Caco-2 (cell line): ENCODE measurements around the gene SLC16A11. TPM values are rescaled to one million over a fixed set of nuclear protein-coding genes. Genes with fewer than 3 reads are reported as not detected.

Experiments used
- BruUV-seq: library from RNA; stranded (reverse); fragments of 400-500 nt; replicated peaks from 2 replicates; lab custom pipeline; 2021; lab: Mats Ljungman, UMichigan
- CTCF ChIA-PET: fragments of 300-600 bp; sonication (Branson Sonifier 250); formaldehyde crosslinking; loops from one replicate; lab custom pipeline; 2022; ENCODE audit warnings: antibody characterized with exemption; lab: Charles Lee
- POLR2A ChIA-PET: fragments of 300-600 bp; sonication (Branson Sonifier 250); formaldehyde crosslinking; loops from one replicate; lab custom pipeline; 2022; ENCODE audit warnings: antibody characterized with exemption; lab: Charles Lee
- DNase-seq, 2 experiments: peaks; one replicate each; pipeline versions ENCODE4 v3.0.0 to v3.0.0-alpha.2; 2020 to 2022
- H3K27me3 ChIP-seq: replicated peaks from 2 replicates; pipeline ENCODE4 v1.6.0; 2011; ENCODE audit warnings: low read length; ENCODE audit not compliant: control insufficient read depth, insufficient read depth
- H3K36me3 ChIP-seq: 2 replicates; pipeline ENCODE4 v1.5.1; 2011; ENCODE audit warnings: low read length; ENCODE audit not compliant: control insufficient read depth, insufficient read depth
- H3K4me1 ChIP-seq: fragments of 250-450 bp; sonication (Bioruptor Pico); 2 replicates; pipeline ENCODE4 v1.5.1; 2020; ENCODE audit warnings: mild to moderate bottlenecking
- H3K4me3 ChIP-seq: 2 replicates; pipeline ENCODE4 v1.5.1; 2011; ENCODE audit warnings: low read depth, mild to moderate bottlenecking, control low read depth, low read length
- H3K9me3 ChIP-seq: fragments of 250-450 bp; sonication (Bioruptor Pico); 2 replicates; pipeline ENCODE4 v1.5.1; 2020; ENCODE audit warnings: mild to moderate bottlenecking, moderate library complexity
- H3K27ac Mint-ChIP-seq: one replicate; pipeline ENCODE4 v1.8.0; 2022; ENCODE audit warnings: mixed read lengths; ENCODE audit not compliant: unreplicated experiment
- H3K27me3 Mint-ChIP-seq: one replicate; pipeline ENCODE4 v1.8.0; 2022; ENCODE audit warnings: mixed read lengths; ENCODE audit not compliant: insufficient read depth, unreplicated experiment
- H3K36me3 Mint-ChIP-seq: one replicate; pipeline ENCODE4 v1.8.0; 2022; ENCODE audit warnings: mild to moderate bottlenecking, mixed read lengths; ENCODE audit not compliant: insufficient read depth, unreplicated experiment
- H3K4me1 Mint-ChIP-seq: one replicate; pipeline ENCODE4 v1.8.0; 2022; ENCODE audit warnings: low read depth, mixed read lengths; ENCODE audit not compliant: unreplicated experiment
- H3K4me3 Mint-ChIP-seq: one replicate; pipeline ENCODE4 v1.8.0; 2022; ENCODE audit warnings: mild to moderate bottlenecking, moderate library complexity, mixed read lengths; ENCODE audit not compliant: unreplicated experiment
- H3K9me3 Mint-ChIP-seq: one replicate; pipeline ENCODE4 v1.8.0; 2022; ENCODE audit warnings: mixed read lengths; ENCODE audit not compliant: unreplicated experiment
- intact Hi-C: fragments of 100-400 bp; cut with micrococcal nuclease; formaldehyde crosslinking; loops from one replicate; pipeline ENCODE4 v1.10.0; 2022; ENCODE audit not compliant: unreplicated experiment
- total RNA-seq: library from RNA; stranded (reverse); gene quantifications from 2 replicates; pipeline ENCODE4 v1.2.3, GENCODE V29; 2022
- TF ChIP-seq, protein P1 (sequence below), 2 experiments: fragments of 200-600 bp in 1 of 2; IDR thresholded peaks; 1 replicate in 1 of 2; 2 replicates in 1 of 2; pipeline versions ENCODE4 v1.5.1 to v1.8.0; 2011 to 2022; ENCODE audit warnings: antibody characterized with exemption in 1 of 2, control low read depth in 1 of 2, inconsistent platforms in 1 of 2, low read depth in 1 of 2, low read length in 1 of 2, mild to moderate bottlenecking in 1 of 2, moderate library complexity in 1 of 2; ENCODE audit not compliant: insufficient read depth in 1 of 2, severe bottlenecking in 1 of 2, unreplicated experiment in 1 of 2

Gene SLC16A11
- total RNA-seq, 1 experiment from 2014 or later = 0.43 TPM

DNA sequence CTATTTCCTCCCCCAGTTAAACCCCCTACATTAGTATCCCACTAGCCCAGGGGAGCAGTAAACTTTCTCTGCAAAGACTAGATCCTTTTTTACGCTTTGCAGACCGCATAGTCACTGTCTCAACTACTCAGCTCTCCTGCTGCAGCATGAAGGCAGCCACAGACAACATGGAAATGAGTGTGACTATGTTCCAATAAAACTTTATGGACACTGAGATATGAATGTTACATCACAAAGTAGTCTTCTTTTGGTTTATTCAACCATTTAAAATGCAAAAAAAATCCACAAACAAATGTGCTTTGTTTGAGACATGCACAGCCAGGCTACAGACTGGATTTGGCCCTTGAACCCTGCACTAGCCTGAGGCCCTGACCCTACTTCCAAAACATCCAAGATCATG lies 33.4 kb downstream of the SLC16A11 start:
- H3K4me1 ChIP-seq = no peaks in the 10 kb centered on the region
- no peaks in the 10 kb centered on the region for H3K4me1 Mint-ChIP-seq
- POLR2A ChIA-PET = no interaction called here
- no TSS peak for BruUV-seq
- H3K9me3 Mint-ChIP-seq = no peaks in the 10 kb centered on the region
- DNase-seq = no peak
- H3K27me3 ChIP-seq = no peaks in the 10 kb centered on the region
- H3K27me3 Mint-ChIP-seq = no peaks in the 10 kb centered on the region
- no peak overlapping the region for H3K4me3 ChIP-seq
- TF ChIP-seq, protein P1, sequence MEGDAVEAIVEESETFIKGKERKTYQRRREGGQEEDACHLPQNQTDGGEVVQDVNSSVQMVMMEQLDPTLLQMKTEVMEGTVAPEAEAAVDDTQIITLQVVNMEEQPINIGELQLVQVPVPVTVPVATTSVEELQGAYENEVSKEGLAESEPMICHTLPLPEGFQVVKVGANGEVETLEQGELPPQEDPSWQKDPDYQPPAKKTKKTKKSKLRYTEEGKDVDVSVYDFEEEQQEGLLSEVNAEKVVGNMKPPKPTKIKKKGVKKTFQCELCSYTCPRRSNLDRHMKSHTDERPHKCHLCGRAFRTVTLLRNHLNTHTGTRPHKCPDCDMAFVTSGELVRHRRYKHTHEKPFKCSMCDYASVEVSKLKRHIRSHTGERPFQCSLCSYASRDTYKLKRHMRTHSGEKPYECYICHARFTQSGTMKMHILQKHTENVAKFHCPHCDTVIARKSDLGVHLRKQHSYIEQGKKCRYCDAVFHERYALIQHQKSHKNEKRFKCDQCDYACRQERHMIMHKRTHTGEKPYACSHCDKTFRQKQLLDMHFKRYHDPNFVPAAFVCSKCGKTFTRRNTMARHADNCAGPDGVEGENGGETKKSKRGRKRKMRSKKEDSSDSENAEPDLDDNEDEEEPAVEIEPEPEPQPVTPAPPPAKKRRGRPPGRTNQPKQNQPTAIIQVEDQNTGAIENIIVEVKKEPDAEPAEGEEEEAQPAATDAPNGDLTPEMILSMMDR (IDR thresholded peaks at IDR 0.05; ENCODE audit: insufficient read depth in 1 of 2, low read depth in 1 of 2, low read length in 1 of 2, severe bottlenecking in 1 of 2, unreplicated experiment in 1 of 2) = no peak
- no peak overlapping the region for H3K4me3 Mint-ChIP-seq
- H3K9me3 ChIP-seq = no peaks in the 10 kb centered on the region
- H3K36me3 Mint-ChIP-seq = peaks cover 19% of the 10 kb centered on the region
- CTCF ChIA-PET = no interaction called here
- intact Hi-C loops = no loop called here
- no peak overlapping the region for H3K27ac Mint-ChIP-seq
- H3K36me3 ChIP-seq = no peaks in the 10 kb centered on the region

DNA sequence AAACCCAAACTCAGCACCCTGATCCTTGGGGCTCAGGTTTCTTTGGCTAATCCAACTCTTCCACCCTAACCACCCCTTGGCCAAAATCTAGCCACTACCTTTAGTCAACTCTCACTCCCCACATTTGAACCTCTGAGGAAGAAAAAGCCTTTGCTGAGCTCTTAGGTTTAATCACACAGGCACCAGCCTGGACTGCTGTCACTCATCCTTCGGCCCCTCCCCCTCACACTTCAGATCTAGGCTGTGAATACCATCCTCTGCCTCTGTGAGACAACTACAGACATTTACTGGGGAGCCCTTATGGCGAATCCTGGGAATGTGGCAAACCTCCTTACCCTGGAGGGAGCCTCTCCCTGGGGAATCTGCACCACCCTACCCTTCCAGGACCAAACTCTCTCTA lies 36.7 kb downstream of the SLC16A11 start:
- Mint-ChIP-seq H3K4me3 (no peak overlapping the region), H3K27ac (no peak overlapping the region), H3K36me3 (peaks cover 9% of the 10 kb centered on the region), H3K4me1 (no peaks in the 10 kb centered on the region), H3K9me3 (no peaks in the 10 kb centered on the region), H3K27me3 (no peaks in the 10 kb centered on the region)
- intact Hi-C loops = loop anchor here (10.0 kb wide), 1 partner anchor 342 kb away; no protein-coding TSS in a partner anchor
- H3K4me3 ChIP-seq = no peak overlapping the region
- no peaks in the 10 kb centered on the region for H3K36me3 ChIP-seq
- BruUV-seq = no TSS peak
- ChIA-PET CTCF (no interaction called here), POLR2A (no interaction called here)
- H3K4me1 ChIP-seq = no peaks in the 10 kb centered on the region
- TF ChIP-seq, protein P1 (IDR thresholded peaks at IDR 0.05; ENCODE audit: insufficient read depth in 1 of 2, low read depth in 1 of 2, low read length in 1 of 2, severe bottlenecking in 1 of 2, unreplicated experiment in 1 of 2) = no peak
- DNase-seq = no peak
- no peaks in the 10 kb centered on the region for H3K9me3 ChIP-seq
- H3K27me3 ChIP-seq = no peaks in the 10 kb centered on the region

GRCh38 chr17:7005716-7006115 lies 38.2 kb downstream of the SLC16A11 start:
- Histone ChIP-seq H3K9me3 (no peaks in the 10 kb centered on the region), H3K4me1 (no peaks in the 10 kb centered on the region), H3K36me3 (no peaks in the 10 kb centered on the region), H3K4me3 (no peak overlapping the region), H3K27me3 (no peaks in the 10 kb centered on the region)
- no peak overlapping the region for H3K4me3 Mint-ChIP-seq
- H3K36me3 Mint-ChIP-seq = peaks cover 21% of the 10 kb centered on the region
- CTCF ChIA-PET = interaction anchor here (0.6 kb wide), 1 partner anchor 269 kb away, joined by 4 read pairs; no protein-coding TSS in a partner anchor
- POLR2A ChIA-PET = no interaction called here
- intact Hi-C loops = loop anchor here (10.0 kb wide), 1 partner anchor 341 kb away; no protein-coding TSS in a partner anchor
- no peaks in the 10 kb centered on the region for H3K27me3 Mint-ChIP-seq
- H3K27ac Mint-ChIP-seq = no peak overlapping the region
- BruUV-seq = no TSS peak
- no peak for DNase-seq
- no peaks in the 10 kb centered on the region for H3K4me1 Mint-ChIP-seq
- TF ChIP-seq, protein P1 (IDR thresholded peaks at IDR 0.05; ENCODE audit: insufficient read depth in 1 of 2, low read depth in 1 of 2, low read length in 1 of 2, severe bottlenecking in 1 of 2, unreplicated experiment in 1 of 2) = no peak
- H3K9me3 Mint-ChIP-seq = no peaks in the 10 kb centered on the region
